GM12878 (cell line): ENCODE measurements around the gene ACSL4. TPM values are rescaled to one million over a fixed set of nuclear protein-coding genes. Genes with fewer than 3 reads are reported as not detected.

ENCODE experiments used
- ATAC-seq: fragments of 200-7000 bp; cut with Tn5 transposase; 3 replicates; pipeline ENCODE4 v1.9.1; 2020; ENCODE audit warnings: mild to moderate bottlenecking, moderate library complexity
- BruUV-seq: library from RNA; stranded (reverse); fragments of 400-500 nt; replicated peaks from 2 replicates; lab custom pipeline; 2021; lab: Mats Ljungman, UMichigan
- CTCF ChIA-PET: fragments of 300-600 bp; sonication (Branson Sonifier 250); formaldehyde crosslinking; extraction: SDS; loops from one replicate; lab custom pipeline; 2021; ENCODE audit warnings: inconsistent platforms; lab: Yijun Ruan, JAX
- POLR2A ChIA-PET: fragments of 350-600 bp; formaldehyde crosslinking; extraction: SDS; loops from one replicate; lab custom pipeline; 2021; ENCODE audit warnings: inconsistent platforms; lab: Charles Lee
- RAD21 ChIA-PET: fragments of 300-600 bp; sonication (Branson Sonifier 250); formaldehyde crosslinking; loops from one replicate; lab custom pipeline; 2023; ENCODE audit warnings: antibody characterized with exemption; ENCODE audit not compliant: unreplicated experiment; lab: Charles Lee
- SMC1A ChIA-PET: fragments of 300-600 bp; sonication (Branson Sonifier 250); formaldehyde crosslinking; loops from one replicate; lab custom pipeline; 2023; ENCODE audit not compliant: unreplicated experiment, uncharacterized antibody; lab: Charles Lee
- DNase-seq: peaks from one replicate; pipeline ENCODE4 v3.0.0-alpha.2; 2011; ENCODE audit warnings: low read depth, low spot score
- FAIRE-seq: peaks from 3 replicates; lab custom pipeline; 2011; peaks lifted over from hg19 to GRCh38; lab: Jason Lieb, UNC
- H2AFZ ChIP-seq: 2 replicates; pipeline ENCODE4 v1.6.0; 2011; ENCODE audit warnings: low read depth, low read length, control low read depth; ENCODE audit not compliant: control insufficient read depth
- H3K27ac ChIP-seq: 2 replicates; pipeline ENCODE4 v1.5.1; 2011; ENCODE audit warnings: control low read depth; ENCODE audit not compliant: control insufficient read depth, insufficient read depth
- H3K27me3 ChIP-seq, 2 experiments: replicated peaks in 1 of 2; 2 replicates each; pipeline versions ENCODE4 v1.6.0 to v1.6.1; 2011; ENCODE audit warnings: low read length in 1 of 2; ENCODE audit not compliant: control insufficient read depth in 2 of 2, insufficient read depth in 2 of 2
- H3K36me3 ChIP-seq, 2 experiments: 2 replicates each; pipeline ENCODE4 v1.5.1; 2011; ENCODE audit warnings: low read length in 1 of 2; ENCODE audit not compliant: control insufficient read depth in 2 of 2, insufficient read depth in 2 of 2
- H3K4me1 ChIP-seq: 2 replicates; pipeline ENCODE4 v1.6.1; 2011; ENCODE audit warnings: mild to moderate bottlenecking, low read length, moderate library complexity, mixed read lengths; ENCODE audit not compliant: control insufficient read depth, insufficient read depth
- H3K4me2 ChIP-seq: 2 replicates; pipeline ENCODE4 v1.6.0; 2011; ENCODE audit warnings: control low read depth; ENCODE audit not compliant: control insufficient read depth, insufficient read depth
- H3K4me3 ChIP-seq: fragments of 200-600 bp; sonication (generic); 2 replicates; pipeline ENCODE4 v1.5.1; 2016
- H3K79me2 ChIP-seq: 2 replicates; pipeline ENCODE4 v1.6.0; 2011; ENCODE audit warnings: low read length; ENCODE audit not compliant: control insufficient read depth, insufficient read depth
- H3K9ac ChIP-seq: 2 replicates; pipeline ENCODE4 v1.8.0; 2011; ENCODE audit warnings: low read length, control low read depth, mixed read lengths; ENCODE audit not compliant: control insufficient read depth, insufficient read depth
- H3K9me3 ChIP-seq: replicated peaks from 3 replicates; pipeline ENCODE4 v1.5.1; 2011; ENCODE audit warnings: mild to moderate bottlenecking, low read length; ENCODE audit not compliant: control insufficient read depth, insufficient read depth
- H4K20me1 ChIP-seq: 2 replicates; pipeline ENCODE4 v1.6.0; 2011; ENCODE audit not compliant: control insufficient read depth, insufficient read depth
- EGR1 ChIP-seq, 2 experiments: IDR thresholded peaks; 1 replicate in 1 of 2; 2 replicates in 1 of 2; pipeline ENCODE4 v1.6.1; 2011 to 2012; ENCODE audit warnings: low read depth in 2 of 2, low read length in 2 of 2, borderline replicate concordance in 1 of 2, mild to moderate bottlenecking in 1 of 2, moderate library complexity in 1 of 2
- HCFC1 ChIP-seq: fragments of 150-350 bp; IDR thresholded peaks from 2 replicates; pipeline ENCODE4 v1.6.1; 2014; ENCODE audit warnings: low read length
- IRF4 ChIP-seq: IDR thresholded peaks from 2 replicates; pipeline ENCODE4 v1.6.1; 2011; ENCODE audit warnings: low read depth, low read length
- SREBF1 ChIP-seq: IDR thresholded peaks from 2 replicates; pipeline ENCODE4 v1.6.1; 2012; ENCODE audit warnings: mild to moderate bottlenecking, low read length
- SRF ChIP-seq, 2 experiments: IDR thresholded peaks; 2 replicates each; pipeline ENCODE4 v1.6.1; 2011; ENCODE audit warnings: low read depth in 2 of 2, low read length in 2 of 2, mild to moderate bottlenecking in 1 of 2, moderate library complexity in 1 of 2
- TCF3 ChIP-seq: IDR thresholded peaks from 2 replicates; pipeline ENCODE4 v1.6.1; 2012; ENCODE audit warnings: low read depth, mild to moderate bottlenecking, low read length, borderline replicate concordance; ENCODE audit not compliant: insufficient read depth
- WGBS: methylation state at CpG from one replicate; pipeline ENCODE4 v1.1.6; 2016; ENCODE audit warnings: low lambda C conversion rate; ENCODE audit not compliant: insufficient replicate concordance, insufficient coverage; ENCODE audit errors: missing lambda C conversion rate; 5-methylcytosine and 5-hydroxymethylcytosine counted together
- in situ Hi-C: fragments of 300-500 bp; cut with MboI; formaldehyde crosslinking; loops from 9 replicates; pipeline ENCODE4 v1.14.3; 2018; ENCODE audit warnings: mixed read lengths
- intact Hi-C: fragments of 100-400 bp; cut with micrococcal nuclease; formaldehyde crosslinking; loops from one replicate; pipeline ENCODE4 v1.14.2; 2022; ENCODE audit not compliant: unreplicated experiment
- polyA plus RNA-seq, 11 experiments: library from polyadenylated mRNA; depleted of rRNA in 4 of 11; unstranded in 6 of 11; stranded (reverse) in 5 of 11; fragments of >200 nt; fragmentation: Nextera tagmentation in 4 of 11; fragmentation: Illumina TruSeq in 1 of 11; extraction: Ambion mirVana in 4 of 11; extraction: Trizol in 1 of 11; gene quantifications; 1 replicate in 1 of 11; 2 replicates in 10 of 11; pipeline versions ENCODE4 v1.2.1 to v1.2.3, GENCODE V29; 2011 to 2016; ENCODE audit warnings: inconsistent platforms in 2 of 11, missing spikeins in 2 of 11, low read depth in 1 of 11
- total RNA-seq, 4 experiments: library from RNA; depleted of rRNA in 3 of 4; stranded (reverse); fragments of >200 nt in 3 of 4; fragmentation: Illumina TruSeq in 1 of 4; extraction: Trizol in 1 of 4; gene quantifications; 2 replicates each; pipeline versions ENCODE4 v1.2.1 to v1.2.3, GENCODE V29; 2013 to 2021
- TF ChIP-seq, protein P1 (sequence below): fragments of 450-650 bp; IDR thresholded peaks from 2 replicates; pipeline ENCODE4 v1.6.1; 2014; ENCODE audit warnings: mild to moderate bottlenecking
- TF ChIP-seq, protein P2 (sequence below): fragments of 450-650 bp; IDR thresholded peaks from 2 replicates; pipeline ENCODE4 v1.6.1; 2017; ENCODE audit warnings: antibody characterized with exemption, mild to moderate bottlenecking, moderate library complexity
- TF ChIP-seq, protein P3 (sequence below): fragments of 450-650 bp; IDR thresholded peaks from 2 replicates; pipeline ENCODE4 v1.6.1; 2018; ENCODE audit warnings: borderline replicate concordance, mild to moderate bottlenecking; ENCODE audit not compliant: partially characterized antibody

Gene ACSL4
- total and polyA plus RNA-seq, 10 of the 15 experiments (the other 5 are each of a cell fraction or from before 2014, with no cell fraction given) = 20.7 to 66.6 (median 45.4) TPM

DNA sequence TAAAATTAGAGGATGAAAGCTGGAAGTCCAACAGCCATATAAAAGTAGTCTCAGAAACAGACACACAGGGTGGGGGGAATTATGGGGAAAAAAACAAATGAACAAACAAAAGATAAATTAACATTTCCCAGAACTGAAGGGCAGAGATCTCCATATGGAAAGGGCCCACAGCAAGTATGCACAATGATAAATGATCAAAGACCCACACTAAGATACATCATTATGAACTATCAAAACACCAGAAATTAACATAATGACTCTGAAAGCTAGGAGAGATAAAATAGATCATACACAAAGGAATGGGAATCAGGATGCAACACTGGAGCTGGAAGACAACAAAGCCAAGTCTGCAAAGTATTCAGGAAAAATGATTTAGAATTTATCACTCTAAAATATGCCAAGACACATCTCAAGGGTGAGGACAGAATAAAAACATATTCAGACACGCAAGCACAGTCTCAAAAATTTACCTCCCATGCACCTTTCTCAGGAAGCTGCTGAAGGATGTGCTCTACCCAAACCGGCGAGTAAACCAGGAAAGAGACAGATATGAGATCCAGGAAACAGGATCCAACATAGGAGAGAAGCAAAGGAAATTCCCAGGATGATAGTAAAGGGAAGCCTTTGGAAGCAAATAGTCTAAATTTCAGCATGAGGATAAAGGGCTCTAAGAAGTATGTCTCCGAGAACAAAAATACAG lies 77.4 kb downstream of the ACSL4 start:
- BruUV-seq = no TSS peak
- H3K4me3 ChIP-seq = no peak overlapping the region
- POLR2A ChIA-PET = no interaction called here

DNA sequence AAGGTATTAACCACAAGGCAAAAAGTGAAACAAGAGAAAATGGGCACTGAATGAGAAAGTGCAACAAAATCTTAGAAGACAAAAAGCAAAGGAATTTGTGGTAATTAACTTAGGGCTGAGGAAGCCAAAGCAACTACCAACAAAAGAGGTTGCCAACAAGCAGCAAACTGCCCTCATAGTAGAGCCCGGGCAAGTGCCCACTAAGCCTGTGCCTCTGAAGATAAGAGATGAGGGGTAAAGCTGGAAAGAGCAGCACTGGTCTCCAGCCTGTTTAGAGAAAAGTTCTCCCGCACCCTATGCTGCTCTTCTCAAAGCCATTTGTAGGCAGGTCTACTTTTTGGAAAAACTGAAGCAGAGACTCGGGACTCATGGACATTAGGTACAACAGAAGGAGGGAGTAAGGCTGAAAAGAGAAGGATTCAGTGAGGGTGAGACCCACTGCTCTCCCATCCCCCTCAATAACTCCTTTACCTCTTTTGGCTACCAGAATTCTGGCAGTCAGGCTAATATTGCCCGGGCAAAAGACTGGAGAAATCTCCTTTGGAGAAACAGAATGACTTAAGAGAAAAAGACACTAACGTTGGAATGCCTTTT lies 78.4 kb downstream of the ACSL4 start:
- H3K79me2 ChIP-seq = no peaks in the 10 kb centered on the region
- H3K4me1 ChIP-seq = no peaks in the 10 kb centered on the region
- DNase-seq (no peak), ATAC-seq (no peak), FAIRE-seq (no peak)
- BruUV-seq = no TSS peak
- ChIA-PET POLR2A (no interaction called here), RAD21 (no interaction called here), SMC1A (interaction anchor here (1.7 kb wide), 1 partner anchor 9 kb away, joined by 5 read pairs; no protein-coding TSS in a partner anchor), CTCF (interaction anchor here (0.6 to 1.4 kb wide), 5 partner anchors 14 to 236 kb away, joined by 3 to 4 read pairs (median 3); no protein-coding TSS in a partner anchor)
- H3K27ac ChIP-seq = no peak overlapping the region
- H4K20me1 ChIP-seq = no peaks in the 10 kb centered on the region
- H3K4me3 ChIP-seq = no peak overlapping the region
- no peak overlapping the region for H2AFZ ChIP-seq
- no peaks in the 10 kb centered on the region for H3K27me3 ChIP-seq
- no peak overlapping the region for H3K4me2 ChIP-seq
- H3K9ac ChIP-seq = no peak overlapping the region
- in situ Hi-C loops = no loop called here
- H3K36me3 ChIP-seq = peaks cover 0 to 10% of the 10 kb centered on the region in 2 experiments; a peak in 1 of 4 replicates
- intact Hi-C loops = no loop called here
- H3K9me3 ChIP-seq = no peaks in the 10 kb centered on the region
- 42% methylated on average over 5 of the region's 5 CpGs for WGBS
- TF ChIP-seq SREBF1 (no peak), EGR1 (IDR thresholded peaks at IDR 0.05; ENCODE audit: borderline replicate concordance in 1 of 2, low read depth in 2 of 2, low read length in 2 of 2) (no peak), TCF3 (no peak), HCFC1 (no peak)
- TF ChIP-seq, protein P1, sequence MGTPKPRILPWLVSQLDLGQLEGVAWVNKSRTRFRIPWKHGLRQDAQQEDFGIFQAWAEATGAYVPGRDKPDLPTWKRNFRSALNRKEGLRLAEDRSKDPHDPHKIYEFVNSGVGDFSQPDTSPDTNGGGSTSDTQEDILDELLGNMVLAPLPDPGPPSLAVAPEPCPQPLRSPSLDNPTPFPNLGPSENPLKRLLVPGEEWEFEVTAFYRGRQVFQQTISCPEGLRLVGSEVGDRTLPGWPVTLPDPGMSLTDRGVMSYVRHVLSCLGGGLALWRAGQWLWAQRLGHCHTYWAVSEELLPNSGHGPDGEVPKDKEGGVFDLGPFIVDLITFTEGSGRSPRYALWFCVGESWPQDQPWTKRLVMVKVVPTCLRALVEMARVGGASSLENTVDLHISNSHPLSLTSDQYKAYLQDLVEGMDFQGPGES = no peak
- TF ChIP-seq, protein P2, sequence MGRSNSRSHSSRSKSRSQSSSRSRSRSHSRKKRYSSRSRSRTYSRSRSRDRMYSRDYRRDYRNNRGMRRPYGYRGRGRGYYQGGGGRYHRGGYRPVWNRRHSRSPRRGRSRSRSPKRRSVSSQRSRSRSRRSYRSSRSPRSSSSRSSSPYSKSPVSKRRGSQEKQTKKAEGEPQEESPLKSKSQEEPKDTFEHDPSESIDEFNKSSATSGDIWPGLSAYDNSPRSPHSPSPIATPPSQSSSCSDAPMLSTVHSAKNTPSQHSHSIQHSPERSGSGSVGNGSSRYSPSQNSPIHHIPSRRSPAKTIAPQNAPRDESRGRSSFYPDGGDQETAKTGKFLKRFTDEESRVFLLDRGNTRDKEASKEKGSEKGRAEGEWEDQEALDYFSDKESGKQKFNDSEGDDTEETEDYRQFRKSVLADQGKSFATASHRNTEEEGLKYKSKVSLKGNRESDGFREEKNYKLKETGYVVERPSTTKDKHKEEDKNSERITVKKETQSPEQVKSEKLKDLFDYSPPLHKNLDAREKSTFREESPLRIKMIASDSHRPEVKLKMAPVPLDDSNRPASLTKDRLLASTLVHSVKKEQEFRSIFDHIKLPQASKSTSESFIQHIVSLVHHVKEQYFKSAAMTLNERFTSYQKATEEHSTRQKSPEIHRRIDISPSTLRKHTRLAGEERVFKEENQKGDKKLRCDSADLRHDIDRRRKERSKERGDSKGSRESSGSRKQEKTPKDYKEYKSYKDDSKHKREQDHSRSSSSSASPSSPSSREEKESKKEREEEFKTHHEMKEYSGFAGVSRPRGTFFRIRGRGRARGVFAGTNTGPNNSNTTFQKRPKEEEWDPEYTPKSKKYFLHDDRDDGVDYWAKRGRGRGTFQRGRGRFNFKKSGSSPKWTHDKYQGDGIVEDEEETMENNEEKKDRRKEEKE = no peak
- TF ChIP-seq, protein P3, sequence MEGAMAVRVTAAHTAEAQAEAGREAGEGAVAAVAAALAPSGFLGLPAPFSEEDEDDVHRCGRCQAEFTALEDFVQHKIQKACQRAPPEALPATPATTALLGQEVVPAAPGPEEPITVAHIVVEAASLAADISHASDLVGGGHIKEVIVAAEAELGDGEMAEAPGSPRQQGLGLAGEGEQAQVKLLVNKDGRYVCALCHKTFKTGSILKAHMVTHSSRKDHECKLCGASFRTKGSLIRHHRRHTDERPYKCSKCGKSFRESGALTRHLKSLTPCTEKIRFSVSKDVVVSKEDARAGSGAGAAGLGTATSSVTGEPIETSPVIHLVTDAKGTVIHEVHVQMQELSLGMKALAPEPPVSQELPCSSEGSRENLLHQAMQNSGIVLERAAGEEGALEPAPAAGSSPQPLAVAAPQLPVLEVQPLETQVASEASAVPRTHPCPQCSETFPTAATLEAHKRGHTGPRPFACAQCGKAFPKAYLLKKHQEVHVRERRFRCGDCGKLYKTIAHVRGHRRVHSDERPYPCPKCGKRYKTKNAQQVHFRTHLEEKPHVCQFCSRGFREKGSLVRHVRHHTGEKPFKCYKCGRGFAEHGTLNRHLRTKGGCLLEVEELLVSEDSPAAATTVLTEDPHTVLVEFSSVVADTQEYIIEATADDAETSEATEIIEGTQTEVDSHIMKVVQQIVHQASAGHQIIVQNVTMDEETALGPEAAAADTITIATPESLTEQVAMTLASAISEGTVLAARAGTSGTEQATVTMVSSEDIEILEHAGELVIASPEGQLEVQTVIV = no peak

More for the DNA sequence above, 77.4 kb downstream of the ACSL4 start:
- Histone ChIP-seq H3K36me3 (peaks cover 0 to 11% of the 10 kb centered on the region in 2 experiments; a peak in 1 of 4 replicates), H3K9ac (no peak overlapping the region), H3K27me3 (no peaks in the 10 kb centered on the region)
- intact Hi-C loops = no loop called here
- CTCF ChIA-PET = interaction anchor here (0.6 to 1.4 kb wide), 6 partner anchors 15 to 235 kb away, joined by 3 to 4 read pairs (median 3); no protein-coding TSS in a partner anchor
- TF ChIP-seq SRF (IDR thresholded peaks at IDR 0.05; ENCODE audit: low read depth in 2 of 2, low read length in 2 of 2) = no peak
- TF ChIP-seq IRF4 = no peak
- TF ChIP-seq, all 136 proteins: peak for 0
- no peak overlapping the region for H3K27ac ChIP-seq
- in situ Hi-C loops = no loop called here
- SMC1A ChIA-PET = interaction anchor here (0.6 to 1.7 kb wide), 4 partner anchors 8 to 107 kb away, joined by 3 to 5 read pairs (median 4); no protein-coding TSS in a partner anchor
- no peaks in the 10 kb centered on the region for H4K20me1 ChIP-seq
- no peak overlapping the region for H3K4me2 ChIP-seq
- DNase-seq (no peak), FAIRE-seq (no peak), ATAC-seq (no peak)
- H3K9me3 ChIP-seq = no peaks in the 10 kb centered on the region
- H3K79me2 ChIP-seq = no peaks in the 10 kb centered on the region
- H2AFZ ChIP-seq = no peak overlapping the region
- H3K4me1 ChIP-seq = no peaks in the 10 kb centered on the region
- WGBS = 39% methylated on average over 4 of the region's 4 CpGs
- RAD21 ChIA-PET = no interaction called here
